AG10803 (cell line): ENCODE results near the gene SMPD3.

Source experiments
- DNase-seq: peaks from one replicate; pipeline ENCODE4 v3.0.0; 2010; ENCODE audit warnings: low read depth
- H3K4me3 ChIP-seq: 2 replicates; pipeline ENCODE4 v1.5.1; 2011; ENCODE audit warnings: mild to moderate bottlenecking, low read length, control low read depth
- CTCF ChIP-seq: conservative IDR thresholded peaks from 2 replicates; pipeline ENCODE4 v1.5.1; 2011; ENCODE audit warnings: mild to moderate bottlenecking, low read length, control low read depth, inconsistent platforms

Gene SMPD3

GRCh38 chr16:68379472-68380347 is 68.6 kb downstream of the SMPD3 start:
- no peak overlapping the region for H3K4me3 ChIP-seq
- no peak for TF ChIP-seq CTCF
- DNase-seq = no peak

- H3K4me3 ChIP-seq = no peak overlapping the region
These were observed 69.6 kb downstream of the SMPD3 start for GRCh38 chr16:68378436-68379415.

GRCh38 chr16:68377667-68378393 is 70.5 kb downstream of the SMPD3 start:
- no peak overlapping the region for H3K4me3 ChIP-seq
- no peak for TF ChIP-seq CTCF
- DNase-seq = no peak

More at GRCh38 chr16:68378436-68379415, 69.6 kb downstream of the SMPD3 start:
- no peak for DNase-seq
- TF ChIP-seq CTCF = no peak

- TF ChIP-seq CTCF = no peak
- DNase-seq = no peak
- H3K4me3 ChIP-seq = no peak overlapping the region
These were observed 71.1 kb downstream of the SMPD3 start for GRCh38 chr16:68377221-68377620.

- TF ChIP-seq CTCF = no peak
- DNase-seq = no peak
- no peak overlapping the region for H3K4me3 ChIP-seq
These were observed 71.7 kb downstream of the SMPD3 start for GRCh38 chr16:68376590-68376989.

- no peak for DNase-seq
- TF ChIP-seq CTCF = no peak
These were observed 72.3 kb downstream of the SMPD3 start for GRCh38 chr16:68375801-68376536.

More at GRCh38 chr16:68375801-68376536, 72.3 kb downstream of the SMPD3 start:
- no peak overlapping the region for H3K4me3 ChIP-seq
